T-helper 17 cell (primary cell): ENCODE results near the gene LYZL2. TPM values are rescaled to one million over a fixed set of nuclear protein-coding genes. Genes with fewer than 3 reads are reported as not detected.

ENCODE experiments used
- ATAC-seq: fragments of 150-1000 bp; cut with Tn5 transposase; 2 replicates; pipeline ENCODE4 v1.10.0; 2021; ENCODE audit warnings: mild to moderate bottlenecking, moderate library complexity
- DNase-seq, 3 donors: peaks; one replicate each; pipeline versions ENCODE4 v3.0.0 to v3.0.0-alpha.2; 2020 to 2021
- H3K9me3 ChIP-seq: one replicate; pipeline ENCODE4 v1.7.0; 2013; ENCODE audit warnings: low read length, mild to moderate bottlenecking; ENCODE audit not compliant: control insufficient read depth, poor library complexity, severe bottlenecking
- H3K27ac Mint-ChIP-seq: one replicate; pipeline ENCODE4 v1.8.0; 2022; ENCODE audit warnings: mild to moderate bottlenecking, moderate library complexity, mixed read lengths
- H3K27me3 Mint-ChIP-seq: one replicate; pipeline ENCODE4 v1.8.0; 2022; ENCODE audit warnings: mixed read lengths
- H3K36me3 Mint-ChIP-seq: one replicate; pipeline ENCODE4 v1.8.0; 2022; ENCODE audit warnings: low read depth, mixed read lengths
- H3K4me1 Mint-ChIP-seq: one replicate; pipeline ENCODE4 v1.8.0; 2022; ENCODE audit warnings: mild to moderate bottlenecking, mixed read lengths
- H3K4me3 Mint-ChIP-seq: one replicate; pipeline ENCODE4 v1.8.0; 2022; ENCODE audit warnings: mild to moderate bottlenecking, moderate library complexity, mixed read lengths
- total RNA-seq, 4 donors: library from RNA in 2 of 4; stranded (reverse) in 2 of 4; gene quantifications; one replicate each; pipeline ENCODE4 v1.2.3 and lab custom pipeline; 2022 to 2026

LYZL2 gene
- total RNA-seq, 2 donors from 2014 or later: not detected

- H3K27me3 Mint-ChIP-seq: peaks cover 40% of the 10 kb centered on the region
- no peaks in the 10 kb centered on the region for H3K36me3 Mint-ChIP-seq
- no peaks in the 10 kb centered on the region for H3K9me3 ChIP-seq
- DNase-seq: no peak
- no peak overlapping the region for H3K4me3 Mint-ChIP-seq
- no peak overlapping the region for H3K27ac Mint-ChIP-seq
- ATAC-seq: no peak
- peaks cover 3% of the 10 kb centered on the region for H3K4me1 Mint-ChIP-seq
These were observed 52.5 kb downstream of the LYZL2 start for GRCh38 chr10:30577048-30577447.

GRCh38 chr10:30576641-30577040 is 52.9 kb downstream of the LYZL2 start:
- no peaks in the 10 kb centered on the region for H3K9me3 ChIP-seq
- Mint-ChIP-seq H3K27ac (no peak overlapping the region), H3K27me3 (peaks cover 40% of the 10 kb centered on the region), H3K4me1 (no peaks in the 10 kb centered on the region), H3K36me3 (no peaks in the 10 kb centered on the region), H3K4me3 (no peak overlapping the region)
- DNase-seq (no peak), ATAC-seq (no peak)

GRCh38 chr10:30574432-30574796 is 55.1 kb downstream of the LYZL2 start:
- H3K4me3 Mint-ChIP-seq: no peak overlapping the region
- H3K9me3 ChIP-seq: no peaks in the 10 kb centered on the region
- H3K4me1 Mint-ChIP-seq: no peaks in the 10 kb centered on the region
- H3K36me3 Mint-ChIP-seq: no peaks in the 10 kb centered on the region
- H3K27ac Mint-ChIP-seq: no peak overlapping the region
- DNase-seq (no peak), ATAC-seq (no peak)
- H3K27me3 Mint-ChIP-seq: peaks cover 34% of the 10 kb centered on the region

- Mint-ChIP-seq H3K27ac (no peak overlapping the region), H3K4me3 (no peak overlapping the region), H3K36me3 (no peaks in the 10 kb centered on the region), H3K4me1 (no peaks in the 10 kb centered on the region), H3K27me3 (peaks cover 30% of the 10 kb centered on the region)
- ATAC-seq: no peak
- DNase-seq: no peak
- no peaks in the 10 kb centered on the region for H3K9me3 ChIP-seq
These were observed 55.7 kb downstream of the LYZL2 start for GRCh38 chr10:30573721-30574431.

- H3K4me1 Mint-ChIP-seq: no peaks in the 10 kb centered on the region
- no peak for ATAC-seq
- DNase-seq: no peak
- peaks cover 25% of the 10 kb centered on the region for H3K27me3 Mint-ChIP-seq
- H3K9me3 ChIP-seq: no peaks in the 10 kb centered on the region
- H3K36me3 Mint-ChIP-seq: no peaks in the 10 kb centered on the region
- no peak overlapping the region for H3K27ac Mint-ChIP-seq
- no peak overlapping the region for H3K4me3 Mint-ChIP-seq
These were observed 64.1 kb downstream of the LYZL2 start for GRCh38 chr10:30565449-30565848.

- Mint-ChIP-seq H3K27ac (no peak overlapping the region), H3K4me3 (no peak overlapping the region), H3K36me3 (no peaks in the 10 kb centered on the region), H3K4me1 (no peaks in the 10 kb centered on the region), H3K27me3 (peaks cover 18% of the 10 kb centered on the region)
- DNase-seq (no peak), ATAC-seq (no peak)
- H3K9me3 ChIP-seq: no peaks in the 10 kb centered on the region
These were observed 66.8 kb downstream of the LYZL2 start for GRCh38 chr10:30562787-30563186.

Other genes starting within 250 kb of the LYZL2 start
- 10 to 100 TPM; 26.2 to 38.8 TPM for gene MAP3K8, start 195.6 kb downstream of the LYZL2 start, total RNA-seq